ENCODE results near the gene SORCS2. TPM values are rescaled to one million over a fixed set of nuclear protein-coding genes. Genes with fewer than 3 reads are reported as not detected.

SORCS2 gene
- total RNA-seq, 1 experiment from 2014 or later = not detected

DNA sequence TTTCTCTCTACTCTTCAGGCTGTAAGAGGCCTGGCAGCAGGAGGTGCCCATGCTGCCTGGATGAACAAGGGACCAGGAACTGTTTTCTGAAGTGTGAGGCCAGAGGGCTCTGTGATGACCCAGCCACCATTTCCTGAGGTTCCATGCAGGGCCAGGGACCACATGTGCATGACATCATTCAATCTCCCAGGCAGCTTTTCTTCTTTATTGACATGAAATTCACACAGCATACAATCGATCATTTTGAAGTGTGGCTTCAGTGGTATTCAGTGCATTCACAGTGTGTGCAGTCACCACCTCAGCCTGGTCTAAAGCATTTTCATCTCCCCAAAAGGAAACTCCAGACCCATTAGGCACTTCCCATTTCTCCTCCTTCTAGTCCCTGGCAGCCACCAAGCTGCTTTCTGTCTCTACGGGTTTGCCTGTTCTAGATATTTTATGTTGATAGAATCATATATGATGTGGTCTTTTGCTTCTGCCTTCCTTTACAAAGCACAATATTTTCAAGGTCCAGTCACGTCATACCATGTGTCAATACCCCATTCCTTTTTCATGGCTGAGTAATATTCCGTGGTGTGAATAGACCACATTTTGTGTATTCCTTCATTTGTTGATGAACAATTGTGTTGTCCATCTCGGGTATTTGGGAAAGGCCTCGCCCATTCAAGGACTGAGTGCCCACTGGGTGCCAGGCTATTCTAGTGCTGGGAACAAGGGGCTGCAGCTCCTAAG lies 149.3 kb downstream of the SORCS2 start:
- Mint-ChIP-seq H3K36me3 (ENCODE audit: insufficient read depth, unreplicated experiment) (no peaks in the 10 kb centered on the region), H3K9me3 (ENCODE audit: unreplicated experiment) (peaks cover 20% of the 10 kb centered on the region), H3K4me1 (ENCODE audit: insufficient read depth, unreplicated experiment) (no peaks in the 10 kb centered on the region), H3K4me3 (ENCODE audit: unreplicated experiment) (no peak overlapping the region), H3K27me3 (ENCODE audit: insufficient read depth, unreplicated experiment) (no peaks in the 10 kb centered on the region), H3K27ac (ENCODE audit: low read depth, unreplicated experiment) (no peak overlapping the region)
- CTCF ChIA-PET = interaction anchor here (0.5 to 1.8 kb wide), 3 partner anchors 10 to 190 kb away, joined by 3 to 8 read pairs (median 5); no protein-coding TSS in a partner anchor
- intact Hi-C loops (cut with micrococcal nuclease) = no loop called here
- DNase-seq (ENCODE audit: unreplicated experiment) = no peak
- POLR2A ChIA-PET = no interaction called here
- TF ChIP-seq, protein P1, sequence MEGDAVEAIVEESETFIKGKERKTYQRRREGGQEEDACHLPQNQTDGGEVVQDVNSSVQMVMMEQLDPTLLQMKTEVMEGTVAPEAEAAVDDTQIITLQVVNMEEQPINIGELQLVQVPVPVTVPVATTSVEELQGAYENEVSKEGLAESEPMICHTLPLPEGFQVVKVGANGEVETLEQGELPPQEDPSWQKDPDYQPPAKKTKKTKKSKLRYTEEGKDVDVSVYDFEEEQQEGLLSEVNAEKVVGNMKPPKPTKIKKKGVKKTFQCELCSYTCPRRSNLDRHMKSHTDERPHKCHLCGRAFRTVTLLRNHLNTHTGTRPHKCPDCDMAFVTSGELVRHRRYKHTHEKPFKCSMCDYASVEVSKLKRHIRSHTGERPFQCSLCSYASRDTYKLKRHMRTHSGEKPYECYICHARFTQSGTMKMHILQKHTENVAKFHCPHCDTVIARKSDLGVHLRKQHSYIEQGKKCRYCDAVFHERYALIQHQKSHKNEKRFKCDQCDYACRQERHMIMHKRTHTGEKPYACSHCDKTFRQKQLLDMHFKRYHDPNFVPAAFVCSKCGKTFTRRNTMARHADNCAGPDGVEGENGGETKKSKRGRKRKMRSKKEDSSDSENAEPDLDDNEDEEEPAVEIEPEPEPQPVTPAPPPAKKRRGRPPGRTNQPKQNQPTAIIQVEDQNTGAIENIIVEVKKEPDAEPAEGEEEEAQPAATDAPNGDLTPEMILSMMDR (IDR thresholded peaks at IDR 0.05; ENCODE audit: unreplicated experiment) = no peak
- BruUV-seq (replicated peaks) = no TSS peak

DNA sequence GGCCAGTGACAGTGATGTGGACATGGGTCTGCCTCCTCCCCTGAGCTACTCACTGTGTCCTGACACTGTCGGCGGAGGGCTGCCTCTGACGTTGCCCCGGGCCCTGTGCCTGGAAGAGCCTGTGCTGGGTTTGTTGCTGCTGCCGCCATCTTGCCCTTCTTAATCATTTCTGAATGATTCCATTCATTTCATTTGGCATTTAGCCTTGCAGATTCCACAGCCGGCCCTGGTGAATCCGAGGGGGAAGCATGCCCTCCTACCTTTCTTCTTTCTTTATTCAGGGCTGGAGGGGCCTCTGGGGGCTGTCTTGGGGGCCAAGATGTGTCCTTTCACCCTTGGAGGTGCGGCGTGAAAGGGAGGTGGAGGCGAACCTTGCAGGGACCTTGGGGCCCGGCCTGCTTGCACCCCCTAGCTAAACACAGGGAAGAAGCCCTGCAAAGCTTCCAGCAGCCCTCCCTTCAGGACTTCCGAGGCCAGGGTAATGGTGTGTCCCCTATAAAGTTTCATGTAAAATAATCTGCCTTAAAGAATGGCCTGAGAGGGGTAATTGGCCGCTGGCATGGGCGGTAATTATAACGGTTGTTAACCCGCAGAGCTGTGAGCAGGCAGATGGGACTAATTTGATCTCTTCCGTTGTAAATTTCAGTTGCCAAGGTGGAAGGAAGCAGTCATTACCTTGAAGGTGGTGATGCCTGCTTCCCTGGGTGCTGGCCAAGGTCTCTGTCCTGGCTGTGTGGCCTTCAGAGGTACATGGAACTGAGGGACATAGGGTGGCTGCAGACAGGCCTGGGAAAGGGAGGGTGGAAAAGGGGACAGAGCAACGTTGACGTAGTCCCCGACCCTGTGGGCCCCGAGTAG lies 150.1 kb downstream of the SORCS2 start:
- intact Hi-C loops (cut with micrococcal nuclease) = no loop called here
- Mint-ChIP-seq H3K4me3 (ENCODE audit: unreplicated experiment) (no peak overlapping the region), H3K27me3 (ENCODE audit: insufficient read depth, unreplicated experiment) (no peaks in the 10 kb centered on the region), H3K9me3 (ENCODE audit: unreplicated experiment) (peaks cover 23% of the 10 kb centered on the region), H3K27ac (ENCODE audit: low read depth, unreplicated experiment) (no peak overlapping the region), H3K36me3 (ENCODE audit: insufficient read depth, unreplicated experiment) (no peaks in the 10 kb centered on the region), H3K4me1 (ENCODE audit: insufficient read depth, unreplicated experiment) (no peaks in the 10 kb centered on the region)
- DNase-seq (ENCODE audit: unreplicated experiment) = no peak
- TF ChIP-seq, protein P1 (IDR thresholded peaks at IDR 0.05; ENCODE audit: unreplicated experiment) = no peak
- ChIA-PET POLR2A (no interaction called here), CTCF (no interaction called here)
- BruUV-seq (replicated peaks) = no TSS peak

DNA sequence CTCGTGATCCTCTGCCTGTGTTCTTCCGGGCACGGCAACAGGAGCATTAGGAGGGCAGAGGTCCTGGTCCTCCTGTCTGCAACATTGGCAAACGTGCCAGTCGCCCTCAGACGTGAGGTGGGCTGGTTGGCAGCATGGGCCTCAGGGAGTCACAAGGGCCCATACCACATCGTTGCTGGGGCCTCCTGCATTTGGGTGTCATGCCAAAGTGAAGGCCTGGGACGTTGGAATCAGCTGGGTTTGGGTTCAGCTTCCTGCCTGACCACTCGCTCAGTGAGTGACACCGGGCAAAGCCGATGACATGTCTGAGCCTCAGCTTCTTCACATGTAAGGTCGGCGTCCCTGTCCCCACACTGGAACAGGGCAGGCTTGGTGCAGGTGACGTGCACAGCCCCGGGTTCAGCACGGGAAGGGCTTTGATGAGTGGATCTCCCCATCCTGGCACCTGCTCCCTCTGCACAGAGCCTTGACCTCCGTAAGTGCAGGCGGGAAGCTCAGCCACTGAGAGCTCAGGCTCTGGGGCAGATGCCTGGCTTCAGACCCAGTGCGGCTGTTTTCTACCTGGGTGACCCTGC lies 150.8 kb downstream of the SORCS2 start:
- ChIA-PET POLR2A (no interaction called here), CTCF (no interaction called here)
- H3K27me3 Mint-ChIP-seq (ENCODE audit: insufficient read depth, unreplicated experiment) = no peaks in the 10 kb centered on the region
- no peak overlapping the region for H3K27ac Mint-ChIP-seq (ENCODE audit: low read depth, unreplicated experiment)
- H3K4me3 Mint-ChIP-seq (ENCODE audit: unreplicated experiment) = no peak overlapping the region
- TF ChIP-seq, protein P1 (IDR thresholded peaks at IDR 0.05; ENCODE audit: unreplicated experiment) = no peak
- no peaks in the 10 kb centered on the region for H3K4me1 Mint-ChIP-seq (ENCODE audit: insufficient read depth, unreplicated experiment)
- no TSS peak for BruUV-seq (replicated peaks)
- H3K9me3 Mint-ChIP-seq (ENCODE audit: unreplicated experiment) = peaks cover 18% of the 10 kb centered on the region
- H3K36me3 Mint-ChIP-seq (ENCODE audit: insufficient read depth, unreplicated experiment) = no peaks in the 10 kb centered on the region
- intact Hi-C loops (cut with micrococcal nuclease) = no loop called here
- DNase-seq (ENCODE audit: unreplicated experiment) = no peak

DNA sequence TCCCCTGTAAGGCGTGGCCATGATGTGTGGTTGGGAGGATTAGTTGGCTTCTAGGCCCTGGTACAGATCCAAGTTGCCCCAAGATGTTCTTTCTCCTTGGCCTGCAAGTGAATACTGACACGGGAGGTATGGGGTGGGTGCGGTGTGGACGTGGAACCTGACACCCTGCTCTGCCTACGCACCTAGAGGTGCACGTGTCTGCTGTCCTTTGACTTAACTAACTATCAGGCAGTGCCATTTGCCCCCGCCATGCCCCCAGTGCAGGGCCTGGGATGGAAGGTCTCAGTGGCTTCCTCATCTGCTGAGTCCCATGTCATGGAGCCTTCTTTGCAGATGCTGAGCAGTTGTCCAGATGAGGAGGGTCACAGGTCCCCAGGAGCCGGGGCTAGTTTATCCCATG lies 151.6 kb downstream of the SORCS2 start:
- Mint-ChIP-seq H3K4me3 (ENCODE audit: unreplicated experiment) (no peak overlapping the region), H3K4me1 (ENCODE audit: insufficient read depth, unreplicated experiment) (no peaks in the 10 kb centered on the region), H3K27me3 (ENCODE audit: insufficient read depth, unreplicated experiment) (no peaks in the 10 kb centered on the region), H3K27ac (ENCODE audit: low read depth, unreplicated experiment) (no peak overlapping the region), H3K36me3 (ENCODE audit: insufficient read depth, unreplicated experiment) (no peaks in the 10 kb centered on the region), H3K9me3 (ENCODE audit: unreplicated experiment) (peaks cover 15% of the 10 kb centered on the region)
- ChIA-PET CTCF (no interaction called here), POLR2A (no interaction called here)
- TF ChIP-seq, protein P1 (IDR thresholded peaks at IDR 0.05; ENCODE audit: unreplicated experiment) = no peak
- BruUV-seq (replicated peaks) = no TSS peak
- DNase-seq (ENCODE audit: unreplicated experiment) = peak; percentile 17
- intact Hi-C loops (cut with micrococcal nuclease) = no loop called here

Data from MCF 10A (cell line).